IMR-90 (cell line): ENCODE results near the gene PAK6.

Experiments used
- POLR2A ChIP-seq: IDR thresholded peaks from 2 replicates; pipeline ENCODE4 v1.6.1; 2012; ENCODE audit warnings: mild to moderate bottlenecking, low read depth, low read length
- RAD21 ChIP-seq: IDR thresholded peaks from 2 replicates; pipeline ENCODE4 v1.6.1; 2012; ENCODE audit warnings: low read length, improper control_type of control experiment
- TF ChIP-seq, protein P1 (sequence below): conservative IDR thresholded peaks from 2 replicates; pipeline ENCODE4 v1.5.1; 2012; ENCODE audit warnings: mild to moderate bottlenecking, low read depth, low read length, improper control_type of control experiment

DNA sequence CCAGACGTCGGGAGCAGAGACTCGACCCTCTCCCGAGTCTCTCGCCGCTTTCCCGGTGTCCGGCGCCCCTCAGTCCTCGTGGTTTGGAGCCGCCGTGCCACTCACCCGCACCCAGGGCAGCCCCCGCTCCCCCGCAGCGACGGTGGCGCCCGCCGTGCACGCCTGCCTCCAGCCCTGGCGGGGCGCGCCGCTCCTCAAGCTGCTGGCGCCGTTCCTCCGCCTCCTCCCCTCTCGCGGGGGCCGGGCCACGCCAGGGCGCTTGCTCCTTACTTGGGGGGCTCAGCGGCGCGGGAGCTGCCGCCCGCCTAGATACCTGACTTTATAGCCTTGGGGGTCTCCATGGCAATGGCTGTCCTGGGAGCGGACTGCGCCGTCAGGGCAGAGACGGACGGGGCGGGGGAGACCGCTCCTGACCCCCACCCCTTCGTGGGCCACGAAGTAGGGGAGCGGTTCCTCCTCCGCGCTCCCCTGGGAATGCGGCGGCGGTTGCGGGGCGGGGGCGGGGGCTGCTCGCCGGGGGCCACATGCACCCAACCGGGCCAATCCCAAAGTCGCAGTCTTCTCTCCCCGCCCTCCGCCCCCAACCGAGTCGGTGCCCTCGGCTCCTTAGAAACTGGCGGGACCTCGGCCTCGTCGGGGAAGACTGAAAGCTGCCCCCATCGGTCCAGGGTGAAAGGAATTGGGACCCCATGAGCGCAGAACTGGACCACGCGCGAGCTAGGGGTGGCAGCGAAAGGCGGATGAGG lies 44.2 kb downstream of the PAK6 start, which contains the start of gene ANKRD63:
- TF ChIP-seq, protein P1, sequence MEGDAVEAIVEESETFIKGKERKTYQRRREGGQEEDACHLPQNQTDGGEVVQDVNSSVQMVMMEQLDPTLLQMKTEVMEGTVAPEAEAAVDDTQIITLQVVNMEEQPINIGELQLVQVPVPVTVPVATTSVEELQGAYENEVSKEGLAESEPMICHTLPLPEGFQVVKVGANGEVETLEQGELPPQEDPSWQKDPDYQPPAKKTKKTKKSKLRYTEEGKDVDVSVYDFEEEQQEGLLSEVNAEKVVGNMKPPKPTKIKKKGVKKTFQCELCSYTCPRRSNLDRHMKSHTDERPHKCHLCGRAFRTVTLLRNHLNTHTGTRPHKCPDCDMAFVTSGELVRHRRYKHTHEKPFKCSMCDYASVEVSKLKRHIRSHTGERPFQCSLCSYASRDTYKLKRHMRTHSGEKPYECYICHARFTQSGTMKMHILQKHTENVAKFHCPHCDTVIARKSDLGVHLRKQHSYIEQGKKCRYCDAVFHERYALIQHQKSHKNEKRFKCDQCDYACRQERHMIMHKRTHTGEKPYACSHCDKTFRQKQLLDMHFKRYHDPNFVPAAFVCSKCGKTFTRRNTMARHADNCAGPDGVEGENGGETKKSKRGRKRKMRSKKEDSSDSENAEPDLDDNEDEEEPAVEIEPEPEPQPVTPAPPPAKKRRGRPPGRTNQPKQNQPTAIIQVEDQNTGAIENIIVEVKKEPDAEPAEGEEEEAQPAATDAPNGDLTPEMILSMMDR, result no peak
- TF ChIP-seq POLR2A, result no peak
- no peak for TF ChIP-seq RAD21
